Panc1 (cell line): Measurements from ENCODE around the gene STK39. TPM values are rescaled to one million over a fixed set of nuclear protein-coding genes. Genes with fewer than 3 reads are reported as not detected.

Source experiments
- ATAC-seq: fragments of 200-7000 bp; cut with Tn5 transposase; 2 replicates; pipeline ENCODE4 v1.9.1; 2020; ENCODE audit warnings: mild to moderate bottlenecking, moderate library complexity
- BruUV-seq: library from RNA; stranded (reverse); fragments of 400-500 nt; replicated peaks from 2 replicates; lab custom pipeline; 2021; lab: Mats Ljungman, UMichigan
- CTCF ChIA-PET: fragments of 300-600 bp; sonication (Branson Sonifier 250); formaldehyde crosslinking; loops from one replicate; lab custom pipeline; 2022; ENCODE audit warnings: antibody characterized with exemption; lab: Charles Lee
- POLR2A ChIA-PET: fragments of 300-600 bp; sonication (Branson Sonifier 250); formaldehyde crosslinking; loops from one replicate; lab custom pipeline; 2022; ENCODE audit warnings: antibody characterized with exemption; lab: Charles Lee
- DNase-seq: peaks from one replicate; pipeline ENCODE4 v3.0.0-alpha.2; 2010; ENCODE audit warnings: low read depth, low spot score
- H3K27ac ChIP-seq: 2 replicates; pipeline ENCODE4 v1.5.1; 2011; ENCODE audit warnings: mild to moderate bottlenecking, low read length, inconsistent platforms
- H3K27me3 ChIP-seq: fragments of 200-500 bp; sonication (Bioruptor generic); 2 replicates; pipeline ENCODE4 v1.6.0; 2014; ENCODE audit warnings: low read length, inconsistent platforms; ENCODE audit not compliant: control insufficient read depth, insufficient read depth
- H3K36me3 ChIP-seq: fragments of 200-500 bp; sonication (Bioruptor generic); 2 replicates; pipeline ENCODE4 v1.5.1; 2014; ENCODE audit warnings: inconsistent platforms, mild to moderate bottlenecking, low read length, moderate library complexity; ENCODE audit not compliant: control insufficient read depth, insufficient read depth
- H3K4me1 ChIP-seq: 2 replicates; pipeline ENCODE4 v1.5.1; 2011; ENCODE audit warnings: inconsistent platforms, mild to moderate bottlenecking, low read length, moderate library complexity; ENCODE audit not compliant: control insufficient read depth, insufficient read depth
- H3K4me3 ChIP-seq, 2 experiments: 2 replicates each; pipeline ENCODE4 v1.5.1; 2011 to 2012; ENCODE audit warnings: low read depth in 2 of 2, low read length in 2 of 2, mild to moderate bottlenecking in 2 of 2, inconsistent platforms in 1 of 2, moderate library complexity in 1 of 2
- H3K9me3 ChIP-seq: fragments of 200-500 bp; sonication (Bioruptor generic); 2 replicates; pipeline ENCODE4 v1.5.1; 2014; ENCODE audit warnings: low read depth, mild to moderate bottlenecking, inconsistent platforms, low read length, moderate library complexity; ENCODE audit not compliant: control insufficient read depth, insufficient read depth
- POLR2AphosphoS5 ChIP-seq: IDR thresholded peaks from 2 replicates; pipeline ENCODE4 v1.6.1; 2012; ENCODE audit warnings: mild to moderate bottlenecking, low read depth, low read length, moderate library complexity
- SIN3A ChIP-seq: IDR thresholded peaks from 2 replicates; pipeline ENCODE4 v1.6.1; 2012; ENCODE audit warnings: low read depth, mild to moderate bottlenecking, low read length, moderate library complexity, borderline replicate concordance; ENCODE audit not compliant: insufficient read depth
- TCF7L2 ChIP-seq: IDR thresholded peaks from 2 replicates; pipeline ENCODE4 v1.6.1; 2011; ENCODE audit warnings: mild to moderate bottlenecking, low read depth, low read length, inconsistent platforms
- in situ Hi-C: cut with HindIII; loops from 2 replicates; pipeline ENCODE4 v1.10.0; 2016; ENCODE audit warnings: low sequenced_read_pairs, low pct_unique_long_range_greater_than_20kb
- intact Hi-C: fragments of 100-400 bp; cut with micrococcal nuclease; formaldehyde crosslinking; loops from one replicate; pipeline ENCODE4 v1.10.0; 2022; ENCODE audit not compliant: unreplicated experiment
- total RNA-seq: library from RNA; stranded (reverse); gene quantifications from one replicate; pipeline ENCODE4 v1.2.1, GENCODE V29; 2021; ENCODE audit not compliant: unreplicated experiment
- TF ChIP-seq, protein P1 (sequence below), 2 experiments: IDR thresholded peaks; 2 replicates each; pipeline ENCODE4 v1.6.1; 2011 to 2012; ENCODE audit warnings: low read depth in 2 of 2, control low read depth in 1 of 2, low read length in 1 of 2, mild to moderate bottlenecking in 1 of 2, moderate library complexity in 1 of 2; ENCODE audit not compliant: insufficient read depth in 1 of 2
- TF ChIP-seq, protein P2 (sequence below): fragments of 450-650 bp; IDR thresholded peaks from 2 replicates; pipeline ENCODE4 v1.5.1; 2017; ENCODE audit warnings: mild to moderate bottlenecking

Gene STK39
- total RNA-seq, 1 experiment from 2014 or later, result 14.0 TPM

DNA sequence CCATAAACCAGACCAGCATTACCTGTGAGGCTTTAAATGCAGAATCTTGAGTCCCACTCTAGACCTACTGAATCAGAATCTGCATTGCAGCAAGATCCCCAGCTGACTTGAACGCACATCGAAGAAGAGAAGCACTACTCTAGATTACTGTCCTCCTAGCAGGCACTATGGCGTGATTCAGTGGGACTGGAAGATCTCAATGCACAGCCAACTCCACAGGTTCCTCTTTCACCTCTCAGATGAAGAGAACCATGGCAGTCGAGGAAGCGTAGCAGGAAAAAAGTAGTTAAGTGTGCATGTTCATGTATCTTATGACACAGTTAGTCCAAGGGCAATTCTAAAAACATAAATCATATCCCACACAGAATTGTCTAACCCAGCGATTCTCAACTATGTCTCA lies 97.4 kb downstream of the STK39 start:
- intact Hi-C loops (no loop called here), in situ Hi-C loops (no loop called here)
- DNase-seq (no peak), ATAC-seq (no peak)
- H3K36me3 ChIP-seq, result no peaks in the 10 kb centered on the region
- no peak overlapping the region for H3K27ac ChIP-seq
- no peak overlapping the region for H3K4me3 ChIP-seq
- no peaks in the 10 kb centered on the region for H3K4me1 ChIP-seq
- CTCF ChIA-PET, result no interaction called here
- H3K27me3 ChIP-seq, result no peaks in the 10 kb centered on the region
- no peaks in the 10 kb centered on the region for H3K9me3 ChIP-seq
- BruUV-seq, result no TSS peak
- TF ChIP-seq, protein P1, sequence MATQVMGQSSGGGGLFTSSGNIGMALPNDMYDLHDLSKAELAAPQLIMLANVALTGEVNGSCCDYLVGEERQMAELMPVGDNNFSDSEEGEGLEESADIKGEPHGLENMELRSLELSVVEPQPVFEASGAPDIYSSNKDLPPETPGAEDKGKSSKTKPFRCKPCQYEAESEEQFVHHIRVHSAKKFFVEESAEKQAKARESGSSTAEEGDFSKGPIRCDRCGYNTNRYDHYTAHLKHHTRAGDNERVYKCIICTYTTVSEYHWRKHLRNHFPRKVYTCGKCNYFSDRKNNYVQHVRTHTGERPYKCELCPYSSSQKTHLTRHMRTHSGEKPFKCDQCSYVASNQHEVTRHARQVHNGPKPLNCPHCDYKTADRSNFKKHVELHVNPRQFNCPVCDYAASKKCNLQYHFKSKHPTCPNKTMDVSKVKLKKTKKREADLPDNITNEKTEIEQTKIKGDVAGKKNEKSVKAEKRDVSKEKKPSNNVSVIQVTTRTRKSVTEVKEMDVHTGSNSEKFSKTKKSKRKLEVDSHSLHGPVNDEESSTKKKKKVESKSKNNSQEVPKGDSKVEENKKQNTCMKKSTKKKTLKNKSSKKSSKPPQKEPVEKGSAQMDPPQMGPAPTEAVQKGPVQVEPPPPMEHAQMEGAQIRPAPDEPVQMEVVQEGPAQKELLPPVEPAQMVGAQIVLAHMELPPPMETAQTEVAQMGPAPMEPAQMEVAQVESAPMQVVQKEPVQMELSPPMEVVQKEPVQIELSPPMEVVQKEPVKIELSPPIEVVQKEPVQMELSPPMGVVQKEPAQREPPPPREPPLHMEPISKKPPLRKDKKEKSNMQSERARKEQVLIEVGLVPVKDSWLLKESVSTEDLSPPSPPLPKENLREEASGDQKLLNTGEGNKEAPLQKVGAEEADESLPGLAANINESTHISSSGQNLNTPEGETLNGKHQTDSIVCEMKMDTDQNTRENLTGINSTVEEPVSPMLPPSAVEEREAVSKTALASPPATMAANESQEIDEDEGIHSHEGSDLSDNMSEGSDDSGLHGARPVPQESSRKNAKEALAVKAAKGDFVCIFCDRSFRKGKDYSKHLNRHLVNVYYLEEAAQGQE (IDR thresholded peaks at IDR 0.05; ENCODE audit: insufficient read depth in 1 of 2, low read depth in 2 of 2, low read length in 1 of 2), result no peak
- TF ChIP-seq POLR2AphosphoS5 (no peak), TCF7L2 (no peak), SIN3A (no peak)
- TF ChIP-seq, protein P2, sequence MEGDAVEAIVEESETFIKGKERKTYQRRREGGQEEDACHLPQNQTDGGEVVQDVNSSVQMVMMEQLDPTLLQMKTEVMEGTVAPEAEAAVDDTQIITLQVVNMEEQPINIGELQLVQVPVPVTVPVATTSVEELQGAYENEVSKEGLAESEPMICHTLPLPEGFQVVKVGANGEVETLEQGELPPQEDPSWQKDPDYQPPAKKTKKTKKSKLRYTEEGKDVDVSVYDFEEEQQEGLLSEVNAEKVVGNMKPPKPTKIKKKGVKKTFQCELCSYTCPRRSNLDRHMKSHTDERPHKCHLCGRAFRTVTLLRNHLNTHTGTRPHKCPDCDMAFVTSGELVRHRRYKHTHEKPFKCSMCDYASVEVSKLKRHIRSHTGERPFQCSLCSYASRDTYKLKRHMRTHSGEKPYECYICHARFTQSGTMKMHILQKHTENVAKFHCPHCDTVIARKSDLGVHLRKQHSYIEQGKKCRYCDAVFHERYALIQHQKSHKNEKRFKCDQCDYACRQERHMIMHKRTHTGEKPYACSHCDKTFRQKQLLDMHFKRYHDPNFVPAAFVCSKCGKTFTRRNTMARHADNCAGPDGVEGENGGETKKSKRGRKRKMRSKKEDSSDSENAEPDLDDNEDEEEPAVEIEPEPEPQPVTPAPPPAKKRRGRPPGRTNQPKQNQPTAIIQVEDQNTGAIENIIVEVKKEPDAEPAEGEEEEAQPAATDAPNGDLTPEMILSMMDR, result no peak
- POLR2A ChIA-PET, result no interaction called here

DNA sequence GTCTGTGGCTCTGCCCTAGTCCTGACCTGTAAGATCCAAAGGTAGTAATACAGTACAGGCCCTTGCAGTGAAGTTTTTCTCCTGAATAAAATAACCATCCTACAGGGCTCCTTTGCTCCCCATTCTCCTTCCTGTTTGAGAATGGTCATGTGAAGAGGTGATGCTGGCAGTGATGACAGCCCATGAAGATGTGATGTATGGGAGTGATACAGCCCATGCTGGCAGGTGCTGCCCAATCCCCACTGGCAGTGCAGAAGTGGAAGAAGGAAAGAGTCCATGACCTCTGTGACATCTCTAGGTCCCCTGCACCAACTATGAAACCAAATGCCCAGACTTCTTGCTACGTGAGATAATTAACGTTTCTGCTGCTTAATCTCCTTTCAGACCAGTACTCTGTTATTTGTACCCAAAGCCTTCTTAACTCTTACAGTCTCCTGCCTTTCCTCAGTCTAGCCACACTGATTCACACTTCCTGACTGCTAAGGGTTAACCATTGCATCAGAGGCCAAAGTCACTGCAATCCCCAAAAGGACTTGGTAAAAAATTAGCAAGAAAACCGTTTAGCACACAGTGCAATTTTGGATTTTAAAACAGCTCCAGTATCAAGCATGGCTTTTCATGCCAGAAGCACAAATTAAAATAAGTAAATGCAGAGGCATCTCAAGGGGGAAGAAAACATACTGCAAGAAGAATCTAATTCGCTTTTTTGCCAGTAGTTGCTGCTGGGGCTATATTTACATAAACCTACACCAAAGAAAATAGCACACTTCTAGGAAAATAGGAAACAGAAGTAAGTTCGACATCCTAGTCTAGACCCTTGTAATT lies 98.0 kb downstream of the STK39 start:
- Histone ChIP-seq H3K36me3 (no peaks in the 10 kb centered on the region), H3K9me3 (no peaks in the 10 kb centered on the region), H3K4me1 (no peaks in the 10 kb centered on the region), H3K27me3 (no peaks in the 10 kb centered on the region), H3K4me3 (no peak overlapping the region), H3K27ac (no peak overlapping the region)
- TF ChIP-seq, protein P1 (IDR thresholded peaks at IDR 0.05; ENCODE audit: insufficient read depth in 1 of 2, low read depth in 2 of 2, low read length in 1 of 2), result no peak
- in situ Hi-C loops, result no loop called here
- intact Hi-C loops, result no loop called here
- ChIA-PET CTCF (no interaction called here), POLR2A (no interaction called here)
- no peak for DNase-seq
- no TSS peak for BruUV-seq
- no peak for ATAC-seq
